A549 treated with dexamethasone at 1 μM for 4 hours (cell line): ENCODE data around the gene DNAJC27. TPM values are rescaled to one million over a fixed set of nuclear protein-coding genes. Genes with fewer than 3 reads are reported as not detected.

Experiments used
- total RNA-seq: library from RNA; stranded (reverse); fragments of 200-300 nt; extraction: Qiagen RNA extraction; gene quantifications from 5 replicates; pipeline ENCODE4 v1.2.3, GENCODE V29; 2022

Gene DNAJC27
- total RNA-seq, result 1.8 to 2.8 TPM (median 2.4 TPM) in 5 replicates

GRCh38 chr2:24971536-24972314 lies at the start of gene DNAJC27:
Gene DNAJC27, minus strand, starts transcription at chr2:24971955. Its CDS starts 51 bp downstream, at chr2:24971904.

GRCh38 chr2:24920098-24920808 lies 51.5 kb downstream of the DNAJC27 start, which contains the start of gene ADCY3:
Gene ADCY3, minus strand, starts transcription at chr2:24920237. Its CDS starts 1,250 bp downstream, at chr2:24918987.

Other genes with a start within 250 kb of the DNAJC27 start
- 47.7 to 58.9 TPM (median 54.5 TPM) in 5 replicates for gene PTRHD1, start 178.6 kb downstream of the DNAJC27 start, total RNA-seq
- 47.4 to 52.1 TPM (median 49.4 TPM) in 5 replicates for gene CENPO, start 178.5 kb downstream of the DNAJC27 start, total RNA-seq
- gene ADCY3, start 51.7 kb downstream of the DNAJC27 start, total RNA-seq, result 70.4 to 93.5 TPM (median 81.9 TPM) in 5 replicates
- gene EFR3B, start 70.1 kb upstream of the DNAJC27 start, total RNA-seq, result 7.9 to 11.1 TPM (median 10.0 TPM) in 5 replicates
- gene POMC, start 196.6 kb upstream of the DNAJC27 start, total RNA-seq, result 0.09 to 0.10 TPM in 2 of 5 replicates, not detected in the others